Mononuclear cell (primary cell): ENCODE measurements around the gene ESYT3. TPM values are rescaled to one million over a fixed set of nuclear protein-coding genes. Genes with fewer than 3 reads are reported as not detected.
"Not testable (repeated sequence)": the region's sequence is repeated elsewhere in the genome, so short reads cannot be mapped to it uniquely, and the experiment has no call there.

ENCODE experiments used
- H3K27me3 ChIP-seq: 2 replicates; pipeline ENCODE4 v1.6.0; 2011; ENCODE audit warnings: low read length, control low read depth; ENCODE audit not compliant: insufficient read depth
- H3K4me1 ChIP-seq: 2 replicates; pipeline ENCODE4 v1.5.1; 2011; ENCODE audit warnings: mild to moderate bottlenecking, low read length, control low read depth; ENCODE audit not compliant: insufficient read depth
- H3K4me3 ChIP-seq: 2 replicates; pipeline ENCODE4 v1.5.1; 2011; ENCODE audit warnings: mild to moderate bottlenecking, low read length, moderate library complexity
- H3K9me3 ChIP-seq: 2 replicates; pipeline ENCODE4 v1.5.1; 2011; ENCODE audit warnings: low read depth, mild to moderate bottlenecking, control low read depth, low read length
- total RNA-seq: library from RNA; depleted of rRNA; stranded (reverse); fragments of >200 nt; gene quantifications from one replicate; pipeline ENCODE4 v1.2.3, GENCODE V29; 2012

The ESYT3 gene
- total RNA-seq, 1 donor = 0.21 TPM

DNA sequence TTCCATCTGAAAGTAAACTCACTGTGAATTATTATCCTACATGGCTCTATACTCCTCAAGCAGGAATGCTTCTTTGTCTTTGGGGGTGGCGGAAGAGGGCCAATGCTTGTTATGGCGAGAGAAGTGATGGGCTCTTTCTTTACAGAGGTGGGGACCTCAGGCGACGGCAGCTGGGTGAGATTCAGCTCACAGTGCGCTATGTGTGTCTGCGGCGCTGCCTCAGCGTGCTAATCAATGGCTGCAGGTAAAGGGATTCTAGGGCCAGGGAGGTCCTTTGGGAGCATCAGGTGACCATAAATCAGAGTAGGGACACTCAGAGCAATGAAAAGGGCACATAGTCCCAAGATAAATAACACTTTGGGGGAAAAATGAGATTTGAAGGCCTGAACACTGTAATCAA, 39.0 kb downstream of the ESYT3 start:
- H3K4me1 ChIP-seq = no peaks in the 10 kb centered on the region
- no peaks in the 10 kb centered on the region for H3K27me3 ChIP-seq
- no peak overlapping the region for H3K4me3 ChIP-seq
- no peaks in the 10 kb centered on the region for H3K9me3 ChIP-seq

GRCh38 chr3:138474163-138474562, 39.7 kb downstream of the ESYT3 start:
- no peaks in the 10 kb centered on the region for H3K4me1 ChIP-seq
- no peaks in the 10 kb centered on the region for H3K27me3 ChIP-seq
- no peak overlapping the region for H3K4me3 ChIP-seq
- no peaks in the 10 kb centered on the region for H3K9me3 ChIP-seq

- no peak overlapping the region for H3K4me3 ChIP-seq
- no peaks in the 10 kb centered on the region for H3K27me3 ChIP-seq
- no peaks in the 10 kb centered on the region for H3K9me3 ChIP-seq
- H3K4me1 ChIP-seq = no peaks in the 10 kb centered on the region
Observed at GRCh38 chr3:138476526-138476925, 42.1 kb downstream of the ESYT3 start.

- Histone ChIP-seq H3K4me1 (no peaks in the 10 kb centered on the region), H3K9me3 (no peaks in the 10 kb centered on the region), H3K27me3 (no peaks in the 10 kb centered on the region), H3K4me3 (no peak overlapping the region)
Observed at GRCh38 chr3:138477120-138477519, 42.7 kb downstream of the ESYT3 start.

- no peaks in the 10 kb centered on the region for H3K4me1 ChIP-seq
- no peak overlapping the region for H3K4me3 ChIP-seq
- H3K9me3 ChIP-seq = no peaks in the 10 kb centered on the region
- no peaks in the 10 kb centered on the region for H3K27me3 ChIP-seq
Observed at GRCh38 chr3:138477801-138478200, 43.4 kb downstream of the ESYT3 start.

- Histone ChIP-seq H3K4me1 (no peaks in the 10 kb centered on the region), H3K27me3 (no peaks in the 10 kb centered on the region)
Observed at GRCh38 chr3:138479438-138479863, 45.0 kb downstream of the ESYT3 start.

GRCh38 chr3:138484672-138485071, 50.3 kb downstream of the ESYT3 start:
- peaks cover 17% of the 10 kb centered on the region for H3K9me3 ChIP-seq
- not testable (repeated sequence) for H3K4me1 ChIP-seq, H3K27me3 ChIP-seq, H3K4me3 ChIP-seq

More at GRCh38 chr3:138479438-138479863, 45.0 kb downstream of the ESYT3 start:
- no peaks in the 10 kb centered on the region for H3K9me3 ChIP-seq
- no peak overlapping the region for H3K4me3 ChIP-seq

DNA sequence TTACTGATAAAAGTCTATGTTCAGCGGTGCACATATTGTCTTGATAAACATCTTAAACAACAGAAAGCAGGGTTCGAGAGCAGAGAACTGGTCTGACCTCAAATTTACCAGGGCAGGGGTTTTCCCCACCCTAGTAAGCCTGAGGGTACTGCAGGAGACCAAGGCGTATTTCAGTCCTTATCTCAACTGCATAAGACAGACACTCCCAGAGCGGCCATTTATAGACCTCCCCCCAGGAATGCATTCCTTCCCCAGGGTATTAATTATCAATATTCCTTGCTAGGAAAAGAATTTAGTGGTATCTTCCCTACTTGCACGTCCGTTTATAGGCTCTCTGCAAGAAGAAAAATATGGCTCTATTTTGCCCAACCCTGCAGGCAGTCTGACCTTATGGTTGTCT, 52.2 kb downstream of the ESYT3 start:
- H3K9me3 ChIP-seq = peaks cover 17% of the 10 kb centered on the region
- not testable (repeated sequence) for H3K27me3 ChIP-seq, H3K4me1 ChIP-seq, H3K4me3 ChIP-seq

- Histone ChIP-seq H3K27me3 (no peaks in the 10 kb centered on the region), H3K9me3 (peaks cover 9% of the 10 kb centered on the region), H3K4me1 (peaks cover 28% of the 10 kb centered on the region), H3K4me3 (no peak overlapping the region)
Observed at GRCh38 chr3:138491971-138492370, 57.6 kb downstream of the ESYT3 start.

- Histone ChIP-seq H3K4me3 (no peak overlapping the region), H3K9me3 (no peaks in the 10 kb centered on the region), H3K27me3 (no peaks in the 10 kb centered on the region), H3K4me1 (peaks cover 28% of the 10 kb centered on the region)
Observed at GRCh38 chr3:138492980-138493675, 58.7 kb downstream of the ESYT3 start.

GRCh38 chr3:138493804-138494606, 59.6 kb downstream of the ESYT3 start:
- Histone ChIP-seq H3K4me3 (no peak overlapping the region), H3K9me3 (no peaks in the 10 kb centered on the region), H3K4me1 (peaks cover 28% of the 10 kb centered on the region), H3K27me3 (no peaks in the 10 kb centered on the region)

- Histone ChIP-seq H3K9me3 (no peaks in the 10 kb centered on the region), H3K4me1 (peaks cover 28% of the 10 kb centered on the region), H3K4me3 (no peak overlapping the region), H3K27me3 (no peaks in the 10 kb centered on the region)
Observed at GRCh38 chr3:138494607-138494929, 60.2 kb downstream of the ESYT3 start.

DNA sequence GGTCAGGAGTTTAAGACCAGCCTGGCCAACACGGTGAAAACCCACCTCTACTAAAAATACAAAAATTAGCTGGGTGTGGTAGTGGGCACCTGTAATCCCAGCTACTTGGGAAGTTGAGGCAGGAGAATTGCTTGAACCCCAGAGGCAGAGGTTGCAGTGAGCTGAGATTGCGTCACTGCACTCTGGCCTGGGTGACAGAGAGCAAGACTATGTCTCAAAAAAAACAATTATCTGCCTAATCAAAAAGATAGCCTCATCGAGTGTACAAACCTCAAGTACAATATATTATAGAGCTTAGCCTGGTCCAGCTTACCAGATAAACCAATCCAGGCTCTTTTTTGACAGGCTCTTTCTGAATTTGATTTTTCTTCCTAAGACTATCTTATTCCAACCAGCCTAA, 61.2 kb downstream of the ESYT3 start:
- H3K9me3 ChIP-seq, H3K27me3 ChIP-seq, H3K4me3 ChIP-seq: not testable (repeated sequence)
- H3K4me1 ChIP-seq = peaks cover 28% of the 10 kb centered on the region

DNA sequence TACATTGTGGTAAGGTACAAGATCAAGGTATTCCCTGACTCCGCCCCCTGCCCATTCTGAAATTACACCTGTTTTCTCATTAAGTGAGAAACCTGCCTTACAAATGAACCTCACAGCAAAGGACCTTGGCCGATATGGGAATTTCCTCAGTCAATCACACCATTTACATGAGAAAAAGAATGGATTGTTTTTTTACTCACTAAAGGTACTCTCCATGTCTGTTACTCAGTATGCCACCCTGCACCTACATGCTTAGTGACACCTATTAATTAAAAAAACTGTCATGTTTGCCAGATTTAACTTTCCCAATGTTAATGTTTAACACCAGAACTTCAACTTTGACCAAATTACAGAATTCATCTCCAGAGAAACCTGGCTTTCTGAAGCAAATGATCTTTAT, 62.0 kb downstream of the ESYT3 start:
- Histone ChIP-seq H3K27me3 (no peaks in the 10 kb centered on the region), H3K9me3 (no peaks in the 10 kb centered on the region), H3K4me3 (no peak overlapping the region), H3K4me1 (peaks cover 28% of the 10 kb centered on the region)

DNA sequence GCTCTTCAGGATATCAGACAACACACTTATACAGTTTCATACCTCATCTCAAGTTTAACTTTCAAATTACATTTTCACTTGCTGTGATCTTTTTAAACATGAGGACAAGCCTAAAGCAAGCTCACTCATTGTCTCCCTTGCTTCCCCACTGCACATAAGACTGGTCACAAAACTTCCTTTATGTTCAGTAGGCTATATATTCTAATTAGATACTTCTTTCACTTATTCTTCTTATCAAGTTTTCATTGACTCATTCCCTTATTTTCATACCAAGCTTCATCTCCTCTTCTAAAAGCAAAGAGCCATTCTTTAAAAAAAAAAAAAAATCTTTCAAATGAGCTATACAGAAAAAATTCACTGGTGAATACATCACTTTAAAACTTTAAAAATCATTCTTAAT, 62.6 kb downstream of the ESYT3 start:
- H3K9me3 ChIP-seq = no peaks in the 10 kb centered on the region
- H3K27me3 ChIP-seq = no peaks in the 10 kb centered on the region
- peaks cover 28% of the 10 kb centered on the region for H3K4me1 ChIP-seq
- H3K4me3 ChIP-seq = no peak overlapping the region

GRCh38 chr3:138497851-138498250, 63.4 kb downstream of the ESYT3 start:
- no peaks in the 10 kb centered on the region for H3K9me3 ChIP-seq
- H3K4me1 ChIP-seq = peaks cover 26% of the 10 kb centered on the region

More at GRCh38 chr3:138497851-138498250, 63.4 kb downstream of the ESYT3 start:
- Histone ChIP-seq H3K27me3 (no peaks in the 10 kb centered on the region), H3K4me3 (no peak overlapping the region)
